GM18868 (cell line): ENCODE measurements around the gene ARID1B.

Source experiments
- ATAC-seq: cut with Tn5 transposase; IDR thresholded peaks from one replicate; pipeline ENCODE4 v1.9.1; 2021; ENCODE audit warnings: mild to moderate bottlenecking, moderate library complexity; ENCODE audit not compliant: unreplicated experiment

ARID1B gene

GRCh38 chr6:157065366-157065765 lies 288.2 kb downstream of the ARID1B start:
- ATAC-seq: no peak

- no peak for ATAC-seq
Measured at GRCh38 chr6:157066781-157067491, 289.8 kb downstream of the ARID1B start.

- ATAC-seq: no peak
Measured at GRCh38 chr6:157067507-157067906, 290.3 kb downstream of the ARID1B start.

- peak; percentile 97 for ATAC-seq
Measured at GRCh38 chr6:157068691-157069324, 291.6 kb downstream of the ARID1B start.

- no peak for ATAC-seq
Measured at GRCh38 chr6:157069585-157069984, 292.4 kb downstream of the ARID1B start.

GRCh38 chr6:157070403-157071107 lies 293.4 kb downstream of the ARID1B start:
- ATAC-seq: no peak

GRCh38 chr6:157072128-157072527 lies 294.9 kb downstream of the ARID1B start:
- no peak for ATAC-seq

- ATAC-seq: no peak
Measured at GRCh38 chr6:157073596-157073995, 296.4 kb downstream of the ARID1B start.

GRCh38 chr6:157074969-157075368 lies 297.8 kb downstream of the ARID1B start:
- no peak for ATAC-seq

- peak; percentile 85 for ATAC-seq
Measured at GRCh38 chr6:157075549-157076450, 298.6 kb downstream of the ARID1B start.

GRCh38 chr6:157076451-157076822 lies 299.3 kb downstream of the ARID1B start:
- no peak for ATAC-seq

- ATAC-seq: no peak
Measured at GRCh38 chr6:157077251-157077650, 300.1 kb downstream of the ARID1B start.

GRCh38 chr6:157078326-157078725 lies 301.1 kb downstream of the ARID1B start:
- ATAC-seq: no peak

- ATAC-seq: no peak
Measured at GRCh38 chr6:157079277-157079676, 302.1 kb downstream of the ARID1B start.

- no peak for ATAC-seq
Measured at GRCh38 chr6:157079771-157080170, 302.6 kb downstream of the ARID1B start.

- ATAC-seq: no peak
Measured at GRCh38 chr6:157080986-157081391, 303.8 kb downstream of the ARID1B start.

GRCh38 chr6:157083343-157083742 lies 306.2 kb downstream of the ARID1B start:
- no peak for ATAC-seq

- no peak for ATAC-seq
Measured at GRCh38 chr6:157086632-157087031, 309.5 kb downstream of the ARID1B start.

- ATAC-seq: no peak
Measured at GRCh38 chr6:157087974-157088373, 310.8 kb downstream of the ARID1B start.

GRCh38 chr6:157088841-157089240 lies 311.7 kb downstream of the ARID1B start:
- no peak for ATAC-seq

GRCh38 chr6:157089258-157089657 lies 312.1 kb downstream of the ARID1B start:
- ATAC-seq: no peak
